ENCODE results near the gene SCUBE2. TPM values are rescaled to one million over a fixed set of nuclear protein-coding genes. Genes with fewer than 3 reads are reported as not detected.

Gene SCUBE2
- total RNA-seq, 1 donor, result 1.8 TPM

- Histone ChIP-seq H3K27me3 (ENCODE audit: insufficient read depth, low read length) (no peaks in the 10 kb centered on the region), H3K4me1 (ENCODE audit: insufficient read depth, low read length) (no peaks in the 10 kb centered on the region), H3K9me3 (ENCODE audit: low read depth, low read length) (no peaks in the 10 kb centered on the region), H3K36me3 (ENCODE audit: insufficient read depth, low read length) (no peaks in the 10 kb centered on the region), H3K4me2 (ENCODE audit: insufficient read depth, low read length) (no peak overlapping the region), H3K27ac (ENCODE audit: low read depth, low read length) (no peak overlapping the region), H4K20me1 (ENCODE audit: insufficient read depth, low read length) (no peaks in the 10 kb centered on the region), H3K79me2 (ENCODE audit: insufficient read depth, low read length) (no peaks in the 10 kb centered on the region), H3K4me3 (ENCODE audit: insufficient read depth, low read length) (no peak overlapping the region), H2AFZ (ENCODE audit: low read length) (no peak overlapping the region)
- TF ChIP-seq, protein P1, sequence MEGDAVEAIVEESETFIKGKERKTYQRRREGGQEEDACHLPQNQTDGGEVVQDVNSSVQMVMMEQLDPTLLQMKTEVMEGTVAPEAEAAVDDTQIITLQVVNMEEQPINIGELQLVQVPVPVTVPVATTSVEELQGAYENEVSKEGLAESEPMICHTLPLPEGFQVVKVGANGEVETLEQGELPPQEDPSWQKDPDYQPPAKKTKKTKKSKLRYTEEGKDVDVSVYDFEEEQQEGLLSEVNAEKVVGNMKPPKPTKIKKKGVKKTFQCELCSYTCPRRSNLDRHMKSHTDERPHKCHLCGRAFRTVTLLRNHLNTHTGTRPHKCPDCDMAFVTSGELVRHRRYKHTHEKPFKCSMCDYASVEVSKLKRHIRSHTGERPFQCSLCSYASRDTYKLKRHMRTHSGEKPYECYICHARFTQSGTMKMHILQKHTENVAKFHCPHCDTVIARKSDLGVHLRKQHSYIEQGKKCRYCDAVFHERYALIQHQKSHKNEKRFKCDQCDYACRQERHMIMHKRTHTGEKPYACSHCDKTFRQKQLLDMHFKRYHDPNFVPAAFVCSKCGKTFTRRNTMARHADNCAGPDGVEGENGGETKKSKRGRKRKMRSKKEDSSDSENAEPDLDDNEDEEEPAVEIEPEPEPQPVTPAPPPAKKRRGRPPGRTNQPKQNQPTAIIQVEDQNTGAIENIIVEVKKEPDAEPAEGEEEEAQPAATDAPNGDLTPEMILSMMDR (IDR thresholded peaks at IDR 0.05; ENCODE audit: extremely low read depth, low read depth, low read length), result no peak
- no peak for DNase-seq (ENCODE audit: insufficient read length, low spot score, missing footprints)
Observed at GRCh38 chr11:9118277-9118676, 26.9 kb upstream of the SCUBE2 start.

GRCh38 chr11:9112075-9112474, 20.7 kb upstream of the SCUBE2 start:
- Histone ChIP-seq H3K4me3 (ENCODE audit: insufficient read depth, low read length) (no peak overlapping the region), H2AFZ (ENCODE audit: low read length) (no peak overlapping the region), H3K4me1 (ENCODE audit: insufficient read depth, low read length) (no peaks in the 10 kb centered on the region), H3K36me3 (ENCODE audit: insufficient read depth, low read length) (no peaks in the 10 kb centered on the region), H3K9me3 (ENCODE audit: low read depth, low read length) (no peaks in the 10 kb centered on the region), H4K20me1 (ENCODE audit: insufficient read depth, low read length) (no peaks in the 10 kb centered on the region), H3K27ac (ENCODE audit: low read depth, low read length) (no peak overlapping the region), H3K27me3 (ENCODE audit: insufficient read depth, low read length) (no peaks in the 10 kb centered on the region), H3K4me2 (ENCODE audit: insufficient read depth, low read length) (no peak overlapping the region), H3K79me2 (ENCODE audit: insufficient read depth, low read length) (no peaks in the 10 kb centered on the region)
- TF ChIP-seq, protein P1 (IDR thresholded peaks at IDR 0.05; ENCODE audit: extremely low read depth, low read depth, low read length), result no peak
- no peak for DNase-seq (ENCODE audit: insufficient read length, low spot score, missing footprints)

- Histone ChIP-seq H4K20me1 (ENCODE audit: insufficient read depth, low read length) (no peaks in the 10 kb centered on the region), H3K9me3 (ENCODE audit: low read depth, low read length) (no peaks in the 10 kb centered on the region), H2AFZ (ENCODE audit: low read length) (no peak overlapping the region), H3K27ac (ENCODE audit: low read depth, low read length) (no peak overlapping the region), H3K4me1 (ENCODE audit: insufficient read depth, low read length) (no peaks in the 10 kb centered on the region), H3K79me2 (ENCODE audit: insufficient read depth, low read length) (no peaks in the 10 kb centered on the region), H3K36me3 (ENCODE audit: insufficient read depth, low read length) (no peaks in the 10 kb centered on the region), H3K4me2 (ENCODE audit: insufficient read depth, low read length) (no peak overlapping the region), H3K4me3 (ENCODE audit: insufficient read depth, low read length) (no peak overlapping the region), H3K27me3 (ENCODE audit: insufficient read depth, low read length) (no peaks in the 10 kb centered on the region)
- TF ChIP-seq, protein P1 (IDR thresholded peaks at IDR 0.05; ENCODE audit: extremely low read depth, low read depth, low read length), result no peak
- no peak for DNase-seq (ENCODE audit: insufficient read length, low spot score, missing footprints)
Observed at GRCh38 chr11:9109858-9110731, 18.7 kb upstream of the SCUBE2 start.

DNA sequence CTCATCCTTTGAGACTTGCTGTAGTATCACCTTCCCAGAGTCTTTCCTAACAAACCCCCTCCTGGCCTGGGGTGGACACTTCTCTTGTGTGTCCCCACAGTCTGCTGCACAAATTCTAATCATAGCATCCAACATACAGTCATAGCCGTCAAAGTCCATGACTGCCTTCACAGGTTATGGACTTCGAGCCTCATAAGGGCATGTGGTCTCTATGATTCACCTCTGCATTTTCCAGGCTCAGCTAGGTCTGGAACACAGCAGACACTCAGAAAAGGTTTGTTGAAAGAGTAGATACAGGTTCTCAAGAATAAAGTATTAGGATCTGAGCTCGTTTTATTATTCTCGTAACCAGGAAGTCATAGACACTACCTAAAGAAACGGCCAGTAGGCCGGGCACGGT, 13.2 kb upstream of the SCUBE2 start:
- H3K4me2 ChIP-seq (ENCODE audit: insufficient read depth, low read length), result no peak overlapping the region
- TF ChIP-seq, protein P1 (IDR thresholded peaks at IDR 0.05; ENCODE audit: extremely low read depth, low read depth, low read length), result no peak
- no peak overlapping the region for H3K27ac ChIP-seq (ENCODE audit: low read depth, low read length)

More for the DNA sequence above, 13.2 kb upstream of the SCUBE2 start:
- no peaks in the 10 kb centered on the region for H3K79me2 ChIP-seq (ENCODE audit: insufficient read depth, low read length)
- DNase-seq (ENCODE audit: insufficient read length, low spot score, missing footprints), result peak; percentile 9
- no peak overlapping the region for H3K4me3 ChIP-seq (ENCODE audit: insufficient read depth, low read length)
- H3K27me3 ChIP-seq (ENCODE audit: insufficient read depth, low read length), result no peaks in the 10 kb centered on the region
- no peaks in the 10 kb centered on the region for H3K4me1 ChIP-seq (ENCODE audit: insufficient read depth, low read length)
- no peaks in the 10 kb centered on the region for H3K36me3 ChIP-seq (ENCODE audit: insufficient read depth, low read length)
- H2AFZ ChIP-seq (ENCODE audit: low read length), result no peak overlapping the region
- H4K20me1 ChIP-seq (ENCODE audit: insufficient read depth, low read length), result no peaks in the 10 kb centered on the region
- no peaks in the 10 kb centered on the region for H3K9me3 ChIP-seq (ENCODE audit: low read depth, low read length)

Measured in osteoblast (primary cell).